Prostate gland (tissue), 2 donors: Measurements from ENCODE around the gene C3orf62. TPM values are rescaled to one million over a fixed set of nuclear protein-coding genes. Genes with fewer than 3 reads are reported as not detected.
A peak's percentile ranks its signal among the peaks of the same experiment; 100 is the strongest.

Source experiments
- DNase-seq: peaks from one replicate; pipeline ENCODE4 v3.0.0-alpha.2; 2019; ENCODE audit warnings: low spot score
- H3K27ac ChIP-seq, 2 donors: fragments of 200-600 bp; sonication (generic); 2 replicates each; pipeline ENCODE4 v1.5.1; 2017 to 2019
- H3K27me3 ChIP-seq: fragments of 200-600 bp; sonication (generic); replicated peaks from 2 replicates; pipeline ENCODE4 v1.5.1; 2019; ENCODE audit not compliant: insufficient read depth
- H3K36me3 ChIP-seq, 2 donors: fragments of 200-600 bp; sonication (generic); 1 replicate in 1 of 2; 2 replicates in 1 of 2; pipeline versions ENCODE4 v1.5.1 to v1.8.1; 2017 to 2019
- H3K4me1 ChIP-seq: fragments of 200-600 bp; sonication (generic); replicated peaks from 2 replicates; pipeline ENCODE4 v1.5.1; 2019
- H3K4me3 ChIP-seq, 2 donors: fragments of 200-600 bp; sonication (generic); 2 replicates each; pipeline ENCODE4 v1.5.1; 2017 to 2019
- H3K9me3 ChIP-seq: fragments of 200-600 bp; sonication (generic); 2 replicates; pipeline ENCODE4 v1.5.1; 2017
- POLR2A ChIP-seq: fragments of 450-650 bp; IDR thresholded peaks from one replicate; pipeline ENCODE4 v1.6.1; 2016; ENCODE audit warnings: antibody characterized with exemption, mild to moderate bottlenecking
- POLR2AphosphoS5 ChIP-seq: sonication (generic); formaldehyde crosslinking; IDR thresholded peaks from one replicate; pipeline ENCODE4 v1.6.1; 2017; ENCODE audit warnings: antibody characterized with exemption
- WGBS: methylation state at CpG from one replicate; pipeline ENCODE4 v1.1.5; 2018; 5-methylcytosine and 5-hydroxymethylcytosine counted together
- intact Hi-C: fragments of 100-400 bp; cut with DNase I; formaldehyde crosslinking; loops from one replicate; pipeline ENCODE4 v1.14.2; 2022
- total RNA-seq, 2 donors: library from RNA; depleted of rRNA; stranded (reverse); fragments of >200 nt; gene quantifications; one replicate each; pipeline ENCODE4 v1.1.0, GENCODE V29; 2016
- TF ChIP-seq, protein P1 (sequence below), 4 experiments: fragments of 200-600 bp in 2 of 4; fragments of 450-650 bp in 2 of 4; sonication (generic) in 2 of 4; IDR thresholded peaks; 1 replicate in 3 of 4; 2 replicates in 1 of 4; pipeline ENCODE4 v1.5.1; 2016 to 2019; ENCODE audit warnings: antibody characterized with exemption in 4 of 4, mild to moderate bottlenecking in 2 of 4, moderate library complexity in 2 of 4

Gene C3orf62
- total RNA-seq, 2 donors from 2014 or later = 4.3 to 9.7 TPM

DNA sequence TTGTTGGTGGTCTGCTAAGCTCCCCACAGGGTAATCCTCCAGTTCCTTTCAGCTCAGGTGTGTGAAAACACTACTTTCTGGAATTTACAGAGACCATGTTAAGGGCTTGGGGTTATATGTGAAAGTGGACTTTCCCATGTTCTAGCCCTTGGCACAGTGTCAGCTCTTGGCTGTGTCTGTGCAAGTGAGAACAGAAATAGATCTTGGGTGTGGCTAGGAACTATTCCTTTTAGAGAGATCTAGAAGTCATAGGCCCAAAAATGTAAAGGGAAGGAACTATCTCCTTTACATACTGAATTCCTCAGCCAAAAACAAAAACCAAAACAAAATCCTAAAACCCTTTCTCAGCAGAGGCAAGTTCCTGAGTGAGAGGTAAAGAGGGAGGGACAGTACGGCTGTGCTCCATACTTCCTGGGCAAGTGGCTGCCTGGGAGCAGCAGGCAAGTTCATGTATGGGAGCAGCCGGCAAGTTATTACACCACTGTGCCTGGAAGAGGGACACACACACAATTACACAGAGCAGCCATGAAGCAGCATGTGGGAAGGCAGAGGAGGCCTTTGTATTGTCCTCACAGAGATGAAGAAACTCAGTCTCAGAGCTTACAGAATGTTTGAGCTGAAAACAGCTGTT, 19.9 kb upstream of the C3orf62 start:
- no peaks in the 10 kb centered on the region for H3K9me3 ChIP-seq
- TF ChIP-seq POLR2A (no peak), POLR2AphosphoS5 (peak; percentile 16)
- TF ChIP-seq, protein P1, sequence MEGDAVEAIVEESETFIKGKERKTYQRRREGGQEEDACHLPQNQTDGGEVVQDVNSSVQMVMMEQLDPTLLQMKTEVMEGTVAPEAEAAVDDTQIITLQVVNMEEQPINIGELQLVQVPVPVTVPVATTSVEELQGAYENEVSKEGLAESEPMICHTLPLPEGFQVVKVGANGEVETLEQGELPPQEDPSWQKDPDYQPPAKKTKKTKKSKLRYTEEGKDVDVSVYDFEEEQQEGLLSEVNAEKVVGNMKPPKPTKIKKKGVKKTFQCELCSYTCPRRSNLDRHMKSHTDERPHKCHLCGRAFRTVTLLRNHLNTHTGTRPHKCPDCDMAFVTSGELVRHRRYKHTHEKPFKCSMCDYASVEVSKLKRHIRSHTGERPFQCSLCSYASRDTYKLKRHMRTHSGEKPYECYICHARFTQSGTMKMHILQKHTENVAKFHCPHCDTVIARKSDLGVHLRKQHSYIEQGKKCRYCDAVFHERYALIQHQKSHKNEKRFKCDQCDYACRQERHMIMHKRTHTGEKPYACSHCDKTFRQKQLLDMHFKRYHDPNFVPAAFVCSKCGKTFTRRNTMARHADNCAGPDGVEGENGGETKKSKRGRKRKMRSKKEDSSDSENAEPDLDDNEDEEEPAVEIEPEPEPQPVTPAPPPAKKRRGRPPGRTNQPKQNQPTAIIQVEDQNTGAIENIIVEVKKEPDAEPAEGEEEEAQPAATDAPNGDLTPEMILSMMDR (IDR thresholded peaks at IDR 0.05) = no peak
- H3K36me3 ChIP-seq = peaks cover 12 to 17% of the 10 kb centered on the region in 2 donors
- peak overlapping the region in 1 of 2 donors; percentile 30 for H3K27ac ChIP-seq
- H3K4me1 ChIP-seq = no peaks in the 10 kb centered on the region
- peak; percentile 19 for DNase-seq
- 73% methylated on average over 2 of the region's 2 CpGs for WGBS
- no peaks in the 10 kb centered on the region for H3K27me3 ChIP-seq
- H3K4me3 ChIP-seq = no peak overlapping the region
- intact Hi-C loops = loop anchor here (10.0 kb wide), 1 partner anchor 148 kb away; no protein-coding TSS in a partner anchor

DNA sequence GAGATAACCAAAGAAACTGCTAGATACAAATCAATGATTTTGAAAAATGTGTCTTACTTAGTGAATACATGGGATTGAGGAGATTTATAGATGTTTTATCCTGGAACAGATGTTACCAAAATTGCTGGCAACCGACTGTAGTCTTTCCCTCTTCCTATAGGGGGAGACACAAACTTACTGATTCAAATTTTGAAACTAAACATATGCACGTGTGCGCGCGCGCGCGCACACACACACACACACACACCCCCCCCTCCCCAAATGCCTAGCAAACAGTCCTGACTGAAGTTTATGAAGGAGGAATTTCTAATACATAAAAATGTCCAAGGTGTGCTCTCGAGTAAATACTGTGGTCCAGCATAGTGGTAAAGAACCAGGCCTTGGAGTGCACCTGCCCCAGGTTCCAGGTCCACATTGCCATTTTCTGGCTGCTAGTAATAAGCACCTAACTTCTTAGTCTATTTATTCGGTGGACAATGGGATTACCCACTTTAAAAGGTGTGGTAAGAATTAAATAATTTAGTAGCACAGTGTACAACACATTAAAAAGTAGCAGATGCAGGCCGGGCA, 18.5 kb upstream of the C3orf62 start:
- TF ChIP-seq, protein P1 (IDR thresholded peaks at IDR 0.05) = peak in 3 of 4 experiments; percentile 32 to 49 (median 37)
- TF ChIP-seq POLR2AphosphoS5 = no peak
- Histone ChIP-seq H3K36me3 (peaks cover 12 to 17% of the 10 kb centered on the region in 2 donors), H3K4me3 (no peak overlapping the region), H3K27ac (no peak overlapping the region), H3K27me3 (no peaks in the 10 kb centered on the region), H3K9me3 (no peaks in the 10 kb centered on the region), H3K4me1 (no peaks in the 10 kb centered on the region)
- WGBS = 85% methylated on average over 11 of the region's 11 CpGs
- no peak for DNase-seq
- intact Hi-C loops = loop anchor here (10.0 kb wide), 1 partner anchor 149 kb away; no protein-coding TSS in a partner anchor

- H3K36me3 ChIP-seq = peaks cover 15 to 18% of the 10 kb centered on the region in 2 donors
- no peaks in the 10 kb centered on the region for H3K27me3 ChIP-seq
- H3K4me1 ChIP-seq = no peaks in the 10 kb centered on the region
- TF ChIP-seq, protein P1 (IDR thresholded peaks at IDR 0.05) = no peak
- TF ChIP-seq POLR2AphosphoS5 = no peak
- no peak for TF ChIP-seq POLR2A
- 85% methylated on average over 8 of the region's 8 CpGs for WGBS
- intact Hi-C loops = loop anchor here (10.0 kb wide), 1 partner anchor 150 kb away; no protein-coding TSS in a partner anchor
- H3K27ac ChIP-seq = no peak overlapping the region
- H3K4me3 ChIP-seq = no peak overlapping the region
- no peaks in the 10 kb centered on the region for H3K9me3 ChIP-seq
- no peak for DNase-seq
Observed at GRCh38 chr3:49294343-49294742, 17.3 kb upstream of the C3orf62 start.

DNA sequence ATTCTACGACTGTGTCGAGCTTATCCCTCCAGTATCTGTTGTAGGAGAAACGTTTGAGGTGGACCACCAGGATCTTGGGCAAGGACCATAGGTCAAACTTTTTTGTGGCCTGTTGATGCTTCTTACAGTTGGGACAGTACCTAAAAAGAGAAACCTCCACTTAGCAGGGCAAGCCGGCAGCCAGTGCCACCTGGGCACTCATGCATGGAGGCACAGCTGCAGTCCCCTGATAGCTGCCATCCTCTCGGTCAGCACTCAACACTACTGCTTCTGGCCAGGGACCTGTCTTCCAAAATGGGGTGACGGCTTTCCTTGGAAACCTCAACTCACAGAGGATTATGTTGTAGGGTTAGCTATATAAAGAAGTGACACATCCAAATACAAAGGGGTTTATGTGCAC, 7.0 kb upstream of the C3orf62 start:
- Histone ChIP-seq H3K27ac (no peak overlapping the region), H3K9me3 (no peaks in the 10 kb centered on the region), H3K27me3 (no peaks in the 10 kb centered on the region), H3K4me1 (peaks cover 5% of the 10 kb centered on the region), H3K36me3 (peaks cover 13 to 26% of the 10 kb centered on the region in 2 donors), H3K4me3 (no peak overlapping the region)
- 95% methylated on average over 6 of the region's 6 CpGs for WGBS
- no peak for DNase-seq
- intact Hi-C loops = no loop called here
- no peak for TF ChIP-seq POLR2AphosphoS5

GRCh38 chr3:49279376-49279775, 2.3 kb upstream of the C3orf62 start:
- Histone ChIP-seq H3K4me1 (peaks cover 21% of the 10 kb centered on the region), H3K27me3 (no peaks in the 10 kb centered on the region), H3K27ac (peak overlapping the region; percentile 36 to 98), H3K9me3 (no peaks in the 10 kb centered on the region), H3K4me3 (no peak overlapping the region), H3K36me3 (peaks cover 0 to 11% of the 10 kb centered on the region in 2 donors)
- intact Hi-C loops = loop anchor here (5.0 kb wide), 1 partner anchor 107 kb away; the partner anchor contains the start of gene KLHDC8B
- peak; percentile 38 for TF ChIP-seq POLR2AphosphoS5
- TF ChIP-seq, protein P1 (IDR thresholded peaks at IDR 0.05) = no peak
- TF ChIP-seq POLR2A = no peak
- peak; percentile 12 for DNase-seq
